Right atrium auricular region (tissue), 2 donors: ENCODE data around the gene TNNC1. TPM values are rescaled to one million over a fixed set of nuclear protein-coding genes. Genes with fewer than 3 reads are reported as not detected.

Experiments used
- DNase-seq: peaks from one replicate; pipeline ENCODE4 v3.0.0-alpha.2; 2019; ENCODE audit warnings: low spot score
- H3K27ac ChIP-seq, 2 donors: fragments of 200-600 bp; sonication (generic); 1 replicate in 1 of 2; 2 replicates in 1 of 2; pipeline ENCODE4 v1.5.1; 2016 to 2019
- H3K27me3 ChIP-seq, 2 donors: fragments of 200-600 bp; sonication (generic); one replicate each; pipeline versions ENCODE4 v1.5.1 to v1.6.0; 2017 to 2019
- H3K36me3 ChIP-seq: fragments of 200-600 bp; sonication (generic); one replicate; pipeline ENCODE4 v1.5.1; 2016
- H3K4me1 ChIP-seq, 2 donors: fragments of 200-600 bp; sonication (generic); one replicate each; pipeline versions ENCODE4 v1.5.1 to v1.6.0; 2017 to 2019
- H3K4me3 ChIP-seq, 2 donors: fragments of 200-600 bp; sonication (generic); 1 replicate in 1 of 2; 2 replicates in 1 of 2; pipeline ENCODE4 v1.5.1; 2017 to 2019; ENCODE audit warnings: mild to moderate bottlenecking in 1 of 2, moderate library complexity in 1 of 2
- H3K9me3 ChIP-seq, 2 donors: fragments of 200-600 bp; sonication (generic); one replicate each; pipeline ENCODE4 v1.5.1; 2019
- total RNA-seq, 2 donors: library from RNA; depleted of rRNA; stranded (reverse); fragments of >200 nt; gene quantifications; one replicate each; pipeline ENCODE4 v1.1.0, GENCODE V29; 2016
- TF ChIP-seq, protein P1 (sequence below), 2 donors: fragments of 200-600 bp; sonication (generic); IDR thresholded peaks; one replicate each; pipeline ENCODE4 v1.5.1; 2019; ENCODE audit warnings: antibody characterized with exemption in 2 of 2

The TNNC1 gene
- total RNA-seq, 2 donors from 2014 or later = 4,697 to 8,249 TPM

GRCh38 chr3:52439426-52440248 lies 14.2 kb downstream of the TNNC1 start:
- TF ChIP-seq, protein P1, sequence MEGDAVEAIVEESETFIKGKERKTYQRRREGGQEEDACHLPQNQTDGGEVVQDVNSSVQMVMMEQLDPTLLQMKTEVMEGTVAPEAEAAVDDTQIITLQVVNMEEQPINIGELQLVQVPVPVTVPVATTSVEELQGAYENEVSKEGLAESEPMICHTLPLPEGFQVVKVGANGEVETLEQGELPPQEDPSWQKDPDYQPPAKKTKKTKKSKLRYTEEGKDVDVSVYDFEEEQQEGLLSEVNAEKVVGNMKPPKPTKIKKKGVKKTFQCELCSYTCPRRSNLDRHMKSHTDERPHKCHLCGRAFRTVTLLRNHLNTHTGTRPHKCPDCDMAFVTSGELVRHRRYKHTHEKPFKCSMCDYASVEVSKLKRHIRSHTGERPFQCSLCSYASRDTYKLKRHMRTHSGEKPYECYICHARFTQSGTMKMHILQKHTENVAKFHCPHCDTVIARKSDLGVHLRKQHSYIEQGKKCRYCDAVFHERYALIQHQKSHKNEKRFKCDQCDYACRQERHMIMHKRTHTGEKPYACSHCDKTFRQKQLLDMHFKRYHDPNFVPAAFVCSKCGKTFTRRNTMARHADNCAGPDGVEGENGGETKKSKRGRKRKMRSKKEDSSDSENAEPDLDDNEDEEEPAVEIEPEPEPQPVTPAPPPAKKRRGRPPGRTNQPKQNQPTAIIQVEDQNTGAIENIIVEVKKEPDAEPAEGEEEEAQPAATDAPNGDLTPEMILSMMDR (IDR thresholded peaks at IDR 0.05) = no peak
- Histone ChIP-seq H3K36me3 (no peaks in the 10 kb centered on the region), H3K9me3 (no peaks in the 10 kb centered on the region), H3K4me3 (no peak overlapping the region), H3K27ac (no peak overlapping the region), H3K27me3 (no peaks in the 10 kb centered on the region), H3K4me1 (peaks cover 0 to 24% of the 10 kb centered on the region in 2 donors)
- DNase-seq = no peak

GRCh38 chr3:52438579-52439425 lies 15.0 kb downstream of the TNNC1 start:
- Histone ChIP-seq H3K36me3 (no peaks in the 10 kb centered on the region), H3K4me1 (peaks cover 0 to 33% of the 10 kb centered on the region in 2 donors), H3K9me3 (no peaks in the 10 kb centered on the region), H3K4me3 (no peak overlapping the region), H3K27me3 (no peaks in the 10 kb centered on the region), H3K27ac (no peak overlapping the region)
- TF ChIP-seq, protein P1 (IDR thresholded peaks at IDR 0.05) = no peak
- no peak for DNase-seq

DNA sequence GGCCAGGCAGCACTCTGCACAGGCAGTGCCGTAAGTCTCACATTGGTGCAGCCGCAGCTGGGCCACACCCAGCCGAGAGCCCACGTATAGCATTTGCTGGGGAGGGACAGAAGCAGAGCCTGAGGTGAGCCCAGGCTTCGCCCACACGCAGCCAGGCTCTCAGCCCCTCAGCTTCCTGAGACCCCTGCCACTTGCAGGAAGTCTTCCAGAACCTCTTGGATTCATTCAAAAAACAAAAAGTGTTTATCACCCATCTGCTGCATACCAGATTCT lies 15.8 kb downstream of the TNNC1 start:
- H3K4me3 ChIP-seq = no peak overlapping the region
- H3K4me1 ChIP-seq = peaks cover 0 to 40% of the 10 kb centered on the region in 2 donors
- no peaks in the 10 kb centered on the region for H3K27me3 ChIP-seq
- no peaks in the 10 kb centered on the region for H3K9me3 ChIP-seq
- DNase-seq = no peak
- H3K27ac ChIP-seq = no peak overlapping the region
- H3K36me3 ChIP-seq = no peaks in the 10 kb centered on the region
- TF ChIP-seq, protein P1 (IDR thresholded peaks at IDR 0.05) = no peak

DNA sequence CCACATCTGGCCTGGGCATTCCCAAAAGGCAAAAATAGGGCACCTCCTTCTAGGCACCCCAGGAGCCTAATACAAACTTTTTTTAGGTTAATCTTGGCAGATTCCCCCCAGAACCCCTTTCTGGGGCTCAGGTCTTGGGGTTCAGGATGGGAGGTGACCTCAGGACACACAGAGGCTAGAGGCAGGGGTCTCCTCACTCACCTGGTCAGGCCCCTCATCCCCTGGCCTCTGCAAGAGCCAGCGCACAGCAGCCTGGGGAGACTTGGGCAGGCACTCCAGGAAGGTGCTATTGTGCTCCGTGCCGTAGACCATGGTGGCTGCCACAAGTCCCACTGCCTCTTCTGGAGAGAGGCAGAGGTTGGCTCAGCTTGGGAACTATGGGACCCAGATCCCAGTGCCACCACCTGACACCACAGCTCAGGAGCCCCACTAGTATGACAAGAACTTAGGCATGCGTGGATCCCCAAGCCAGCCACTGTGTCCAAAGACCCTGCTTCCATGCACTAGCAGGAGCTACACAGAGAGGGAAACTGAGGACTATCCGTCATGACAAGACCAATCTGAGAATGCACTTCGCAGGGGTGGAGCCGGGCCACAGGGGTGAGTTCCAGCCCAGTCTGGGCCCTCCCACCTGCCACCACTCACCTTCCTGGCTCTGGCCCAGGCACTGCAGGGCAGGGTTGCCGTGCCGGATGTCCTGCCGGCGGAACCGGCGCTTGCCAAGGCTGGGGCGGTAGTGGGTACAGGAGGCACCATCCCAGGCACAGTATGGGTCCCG lies 16.3 kb downstream of the TNNC1 start:
- H3K36me3 ChIP-seq = no peaks in the 10 kb centered on the region
- H3K4me3 ChIP-seq = no peak overlapping the region
- no peaks in the 10 kb centered on the region for H3K9me3 ChIP-seq
- H3K4me1 ChIP-seq = peaks cover 0 to 46% of the 10 kb centered on the region in 2 donors
- H3K27ac ChIP-seq = peak overlapping the region in 1 of 2 donors; percentile 13
- no peak for DNase-seq
- H3K27me3 ChIP-seq = no peaks in the 10 kb centered on the region
- TF ChIP-seq, protein P1 (IDR thresholded peaks at IDR 0.05) = no peak

- H3K36me3 ChIP-seq = no peaks in the 10 kb centered on the region
- DNase-seq = no peak
- H3K4me3 ChIP-seq = no peak overlapping the region
- no peaks in the 10 kb centered on the region for H3K9me3 ChIP-seq
- TF ChIP-seq, protein P1 (IDR thresholded peaks at IDR 0.05) = no peak
- peak overlapping the region in 1 of 2 donors; percentile 13 for H3K27ac ChIP-seq
- H3K27me3 ChIP-seq = no peaks in the 10 kb centered on the region
- peaks cover 0 to 55% of the 10 kb centered on the region in 2 donors for H3K4me1 ChIP-seq
Measured at GRCh38 chr3:52436500-52437149, 17.2 kb downstream of the TNNC1 start.
